ENCODE measurements around the gene P2RX7.
"Not testable (repeated sequence)": the region's sequence is repeated elsewhere in the genome, so short reads cannot be mapped to it uniquely, and the experiment has no call there.

P2RX7 gene

GRCh38 chr12:121170611-121171260, 38.1 kb downstream of the P2RX7 start:
- DNase-seq (ENCODE audit: low read depth in 2 of 2), result no peak

DNA sequence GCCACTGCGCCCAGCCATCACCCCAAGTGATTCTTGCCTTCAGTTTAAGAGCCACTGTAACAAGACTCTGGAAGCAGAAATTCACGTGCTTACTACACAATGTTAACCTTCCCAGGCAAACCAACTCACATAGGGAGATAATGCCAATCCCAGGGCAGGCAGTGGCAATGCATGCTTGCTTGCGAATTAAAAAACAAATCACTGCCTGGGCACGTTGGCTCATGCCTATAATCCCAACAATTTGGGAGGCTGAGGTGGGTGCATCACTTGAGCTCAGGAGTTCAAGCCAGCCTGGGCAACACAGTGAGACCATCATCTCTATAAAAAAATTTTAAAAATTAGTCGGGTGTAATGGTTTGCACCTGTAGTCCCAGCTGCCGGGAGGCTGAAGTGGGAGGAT, 39.5 kb downstream of the P2RX7 start:
- no peak for DNase-seq (ENCODE audit: low read depth in 2 of 2)

DNA sequence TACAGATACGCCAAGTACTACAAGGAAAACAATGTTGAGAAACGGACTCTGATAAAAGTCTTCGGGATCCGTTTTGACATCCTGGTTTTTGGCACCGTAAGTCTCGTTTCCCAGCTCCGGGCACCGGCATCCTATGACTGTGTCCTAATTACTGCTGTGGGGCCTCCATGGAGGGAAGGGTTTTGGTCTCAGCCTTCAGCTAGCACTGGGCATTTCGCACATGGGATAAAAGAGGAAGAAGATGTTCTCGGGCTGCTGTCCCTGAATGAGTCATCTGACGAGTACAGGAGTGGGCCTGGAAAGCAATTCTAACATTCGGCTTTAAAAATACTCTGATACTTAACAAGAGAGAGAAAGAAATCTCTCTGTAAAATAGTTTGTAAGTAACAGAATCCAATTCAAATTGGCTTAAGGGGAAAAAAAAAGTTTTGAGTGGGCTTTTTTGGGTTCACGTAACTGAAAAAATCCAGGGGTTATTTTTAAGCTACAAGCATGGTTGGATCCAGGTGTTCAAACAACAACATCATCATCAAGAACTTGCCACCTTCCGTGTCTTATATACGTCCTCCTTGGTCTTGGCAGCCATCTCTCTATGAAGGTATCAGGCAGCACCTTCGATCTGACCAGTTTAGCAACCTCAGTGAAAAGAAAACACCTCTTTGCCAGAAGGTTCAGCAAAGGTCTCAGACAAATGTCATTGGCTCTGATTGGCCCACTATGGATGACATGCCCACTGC, 42.9 kb downstream of the P2RX7 start:
- no peak for DNase-seq (ENCODE audit: low read depth in 2 of 2)

DNA sequence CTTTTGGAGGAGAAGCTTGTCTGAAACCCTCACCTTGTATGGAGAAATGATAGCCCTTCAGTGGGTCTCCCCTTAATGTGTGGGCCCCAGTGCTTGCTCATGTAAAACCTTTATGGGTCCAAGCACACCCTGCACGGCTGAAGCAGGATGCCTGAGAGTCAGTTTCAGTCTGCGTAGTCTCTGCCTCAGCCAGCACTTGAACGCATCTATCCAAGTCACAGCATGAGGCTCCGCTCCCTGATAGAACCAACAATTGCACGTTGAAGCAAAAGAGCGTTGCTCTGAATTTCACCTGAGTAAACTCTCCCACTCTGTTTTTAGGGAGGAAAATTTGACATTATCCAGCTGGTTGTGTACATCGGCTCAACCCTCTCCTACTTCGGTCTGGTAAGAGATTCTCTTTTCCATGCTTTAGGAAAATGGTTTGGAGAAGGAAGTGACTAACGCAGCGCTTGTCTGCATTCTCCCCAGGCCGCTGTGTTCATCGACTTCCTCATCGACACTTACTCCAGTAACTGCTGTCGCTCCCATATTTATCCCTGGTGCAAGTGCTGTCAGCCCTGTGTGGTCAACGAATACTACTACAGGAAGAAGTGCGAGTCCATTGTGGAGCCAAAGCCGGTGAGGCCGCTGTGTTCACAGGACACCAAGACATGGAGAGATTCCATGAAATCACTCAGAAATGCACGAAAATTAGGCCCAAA, 44.3 kb downstream of the P2RX7 start:
- no peak for DNase-seq (ENCODE audit: low read depth in 2 of 2)

- DNase-seq (ENCODE audit: low read depth in 2 of 2), result no peak
Measured at GRCh38 chr12:121181181-121181580, 48.5 kb downstream of the P2RX7 start.

GRCh38 chr12:121182222-121182893, 49.7 kb downstream of the P2RX7 start:
- DNase-seq (ENCODE audit: low read depth in 2 of 2), result no peak

- no peak for DNase-seq (ENCODE audit: low read depth in 2 of 2)
Measured at GRCh38 chr12:121184425-121184824, 51.7 kb downstream of the P2RX7 start.

- DNase-seq (ENCODE audit: low read depth in 2 of 2), result no peak
Measured at GRCh38 chr12:121184984-121185889, 52.6 kb downstream of the P2RX7 start.

GRCh38 chr12:121186826-121187225, 54.1 kb downstream of the P2RX7 start:
- no peak for DNase-seq (ENCODE audit: low read depth in 2 of 2)

DNA sequence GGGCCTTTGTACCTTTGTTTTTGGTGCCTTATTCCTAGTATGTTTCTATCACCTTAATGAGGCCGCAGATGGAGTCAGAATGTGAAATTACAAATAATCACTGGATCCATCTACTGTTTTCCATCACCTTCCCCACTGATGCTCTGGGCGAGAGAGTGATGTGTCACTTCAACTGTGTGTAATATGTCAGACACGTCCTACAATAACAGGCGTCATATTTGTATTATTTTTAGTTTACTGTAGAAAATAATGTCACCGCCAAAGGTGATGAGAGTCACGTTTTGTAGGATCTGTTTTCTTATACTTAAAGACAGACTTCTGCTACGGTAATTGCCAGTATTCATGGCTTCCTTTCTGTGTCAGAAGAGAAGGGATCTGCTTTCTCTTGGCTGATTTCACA, 54.8 kb downstream of the P2RX7 start:
- no peak for DNase-seq (ENCODE audit: low read depth in 2 of 2)

GRCh38 chr12:121188227-121188626, 55.6 kb downstream of the P2RX7 start:
- no peak for DNase-seq (ENCODE audit: low read depth in 2 of 2)

- DNase-seq (ENCODE audit: low read depth in 2 of 2), result no peak
Measured at GRCh38 chr12:121189131-121189530, 56.5 kb downstream of the P2RX7 start.

DNA sequence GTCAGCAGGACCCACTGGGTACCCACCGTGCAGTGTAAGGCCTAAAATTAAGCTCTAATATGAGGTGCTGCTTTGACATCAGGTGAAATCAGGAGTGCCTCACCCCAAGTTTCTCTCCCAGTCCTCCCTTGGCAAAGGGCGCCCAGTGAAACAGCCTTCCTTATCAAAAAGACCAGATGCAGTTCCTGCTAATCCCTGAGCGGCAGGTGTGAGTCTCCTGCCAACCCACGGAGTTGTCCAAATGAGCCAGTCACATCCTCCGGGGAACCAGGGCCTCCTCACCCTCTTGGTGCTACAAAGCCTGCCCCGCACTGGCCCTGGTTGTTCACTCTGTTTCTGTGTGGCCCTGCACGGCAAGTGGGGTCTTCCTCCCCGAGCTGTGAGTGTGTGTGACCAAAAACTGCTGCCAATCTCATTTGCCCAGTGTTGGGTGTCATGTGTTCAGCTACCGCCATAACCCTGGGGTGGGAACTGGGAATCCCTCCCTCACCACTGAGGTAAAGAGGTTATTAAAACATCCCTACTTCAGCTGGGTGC, 57.0 kb downstream of the P2RX7 start:
- DNase-seq (ENCODE audit: low read depth in 2 of 2), result no peak

DNA sequence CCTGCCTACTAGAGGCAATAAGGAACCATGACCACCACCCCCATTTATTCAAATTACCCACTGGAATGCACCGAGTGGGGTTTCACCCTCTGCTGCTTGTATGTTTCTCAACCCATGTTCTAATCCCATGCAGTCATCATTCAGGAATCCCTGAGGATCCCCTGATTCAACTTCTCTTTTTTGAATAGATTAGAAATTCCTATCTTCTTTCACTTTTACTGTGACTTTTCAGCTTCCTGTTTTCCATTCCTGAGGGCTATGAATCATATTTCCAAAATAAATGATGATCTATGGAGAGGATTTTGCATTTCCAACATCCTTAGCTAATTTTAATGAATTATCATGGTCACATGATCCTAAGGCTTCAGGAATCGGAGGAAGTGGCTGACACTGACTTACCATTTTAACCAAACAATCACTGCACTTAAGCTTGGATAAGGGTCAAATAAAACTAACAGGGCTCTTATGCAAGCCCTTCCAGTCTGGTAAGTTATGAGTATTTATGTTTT, 57.9 kb downstream of the P2RX7 start:
- DNase-seq (ENCODE audit: low read depth in 2 of 2), result peak; percentile 91 to 92

DNA sequence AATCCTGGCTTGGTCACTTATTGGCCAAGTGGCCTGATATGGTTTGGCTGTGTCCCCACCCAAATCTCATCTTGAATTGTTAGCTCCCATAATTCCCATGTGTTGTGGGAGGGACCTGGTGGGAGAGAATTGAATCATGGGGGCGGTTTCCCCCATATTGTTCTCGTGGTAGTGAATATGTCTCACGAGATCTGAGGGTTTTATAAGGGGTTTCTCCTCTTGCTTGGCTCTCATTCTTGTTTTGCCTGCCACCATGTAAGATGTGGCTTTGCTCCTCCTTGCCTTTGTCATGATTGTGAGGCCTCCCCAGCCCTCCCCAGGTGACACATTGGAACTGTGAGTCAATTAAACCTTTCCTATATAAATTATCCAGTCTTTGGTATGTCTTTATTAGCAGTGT, 58.5 kb downstream of the P2RX7 start:
- DNase-seq (ENCODE audit: low read depth in 2 of 2), result no peak

DNA sequence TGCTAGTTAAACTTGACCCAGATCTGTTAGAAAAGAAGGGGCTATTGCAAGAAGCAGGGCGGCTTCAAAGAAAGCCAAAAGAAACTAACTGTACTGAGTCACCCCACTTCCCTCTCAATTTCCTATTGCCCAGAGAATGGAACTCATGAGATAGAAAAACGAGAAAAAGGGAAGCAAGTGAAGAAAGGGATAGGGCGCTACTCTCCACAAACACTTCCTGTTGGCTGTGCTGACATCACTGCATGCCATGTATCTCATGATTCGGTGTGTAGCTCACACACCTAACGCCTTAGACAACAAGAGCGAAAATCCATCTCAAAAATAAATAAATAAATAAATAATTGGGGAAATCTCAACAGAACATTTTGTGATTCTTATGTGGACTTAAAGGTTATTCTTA, 64.2 kb downstream of the P2RX7 start:
- DNase-seq (ENCODE audit: low read depth in 2 of 2), result no peak

DNA sequence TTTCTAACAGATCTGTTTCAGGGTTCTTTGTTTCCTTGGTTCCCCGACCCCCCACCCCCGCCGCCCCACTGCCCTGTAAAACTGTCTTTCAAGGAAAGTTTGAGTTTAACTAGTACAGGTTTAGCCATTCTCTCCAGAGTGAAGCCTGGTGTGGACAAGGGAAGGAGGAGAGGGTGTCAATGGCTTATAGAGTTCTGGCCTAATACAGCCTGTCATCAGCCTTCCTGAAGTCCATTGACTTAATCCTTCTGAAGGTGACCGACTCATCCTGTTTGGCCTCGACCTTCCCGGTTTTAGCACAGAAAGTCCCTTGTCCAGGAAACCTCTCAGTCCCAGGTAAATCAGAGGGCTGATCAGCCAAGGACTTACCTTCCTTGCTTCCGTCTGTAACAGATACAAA, 66.3 kb downstream of the P2RX7 start:
- DNase-seq (ENCODE audit: low read depth in 2 of 2), result no peak

- DNase-seq (ENCODE audit: low read depth in 2 of 2), result not testable (repeated sequence)
Measured at GRCh38 chr12:121201140-121201539, 68.5 kb downstream of the P2RX7 start.

GRCh38 chr12:121202407-121203355, 70.0 kb downstream of the P2RX7 start:
- no peak for DNase-seq (ENCODE audit: low read depth in 2 of 2)

DNA sequence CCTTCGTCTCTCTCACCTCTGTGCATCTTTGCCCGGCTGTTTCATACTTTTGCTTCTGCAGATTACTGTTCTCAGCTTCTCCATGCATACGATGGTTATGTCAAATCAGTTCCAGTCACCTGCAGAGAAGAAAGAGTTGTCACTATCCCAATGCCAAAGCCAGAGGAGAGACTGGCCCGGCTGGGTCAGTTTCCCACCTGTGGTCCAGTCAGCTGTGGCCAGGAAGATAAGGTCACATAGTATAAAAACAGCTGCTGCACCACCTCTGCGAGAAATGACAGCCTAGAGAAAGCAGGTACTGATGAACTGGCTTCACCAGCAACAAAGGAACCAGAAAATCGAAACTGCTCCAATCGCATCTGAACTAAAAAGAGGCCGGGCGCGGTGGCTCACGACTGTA, 70.8 kb downstream of the P2RX7 start:
- DNase-seq (ENCODE audit: low read depth in 2 of 2), result no peak

Data from fibroblast of skin of left quadriceps (primary cell).